A204.1 (cell line): ENCODE measurements around the gene ALG10B.
"Not testable (repeated sequence)": the region's sequence is repeated elsewhere in the genome, so short reads cannot be mapped to it uniquely, and the experiment has no call there.

Experiments used
- FAIRE-seq: peaks from 2 replicates; lab custom pipeline; 2012; peaks lifted over from hg19 to GRCh38; lab: Jason Lieb, UNC

Gene ALG10B, protein sequence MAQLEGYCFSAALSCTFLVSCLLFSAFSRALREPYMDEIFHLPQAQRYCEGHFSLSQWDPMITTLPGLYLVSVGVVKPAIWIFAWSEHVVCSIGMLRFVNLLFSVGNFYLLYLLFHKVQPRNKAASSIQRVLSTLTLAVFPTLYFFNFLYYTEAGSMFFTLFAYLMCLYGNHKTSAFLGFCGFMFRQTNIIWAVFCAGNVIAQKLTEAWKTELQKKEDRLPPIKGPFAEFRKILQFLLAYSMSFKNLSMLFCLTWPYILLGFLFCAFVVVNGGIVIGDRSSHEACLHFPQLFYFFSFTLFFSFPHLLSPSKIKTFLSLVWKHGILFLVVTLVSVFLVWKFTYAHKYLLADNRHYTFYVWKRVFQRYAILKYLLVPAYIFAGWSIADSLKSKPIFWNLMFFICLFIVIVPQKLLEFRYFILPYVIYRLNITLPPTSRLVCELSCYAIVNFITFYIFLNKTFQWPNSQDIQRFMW

DNA sequence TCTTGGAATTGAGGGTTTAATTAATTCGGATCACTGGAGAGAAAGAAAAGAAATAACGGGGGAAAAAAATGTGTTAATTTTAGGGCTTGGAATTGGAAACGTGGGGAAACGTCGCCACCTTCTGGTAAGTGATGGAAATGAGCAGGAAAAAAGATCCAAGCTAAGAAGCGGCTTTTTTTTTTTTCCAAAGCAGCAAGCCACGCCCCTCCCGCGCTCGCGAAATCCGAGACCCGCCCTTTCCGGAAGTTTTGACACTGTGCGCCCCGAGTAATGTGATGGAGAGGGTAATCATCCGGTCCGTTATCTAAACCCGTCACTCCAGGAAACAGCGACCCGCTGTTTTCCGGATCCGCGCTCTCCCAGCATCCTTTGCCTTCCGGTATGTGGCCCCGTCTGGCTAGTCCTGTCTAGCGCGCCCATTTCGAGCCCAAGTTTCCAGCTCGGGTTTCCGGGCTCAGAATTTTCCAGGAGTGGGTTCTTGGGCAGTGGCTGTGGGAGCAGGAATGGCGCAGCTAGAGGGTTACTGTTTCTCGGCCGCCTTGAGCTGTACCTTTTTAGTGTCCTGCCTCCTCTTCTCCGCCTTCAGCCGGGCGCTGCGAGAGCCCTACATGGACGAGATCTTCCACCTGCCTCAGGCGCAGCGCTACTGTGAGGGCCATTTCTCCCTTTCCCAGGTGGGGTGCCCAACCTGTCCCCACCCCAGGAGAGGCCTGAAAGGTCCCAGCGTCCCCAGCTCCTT is at the start of gene ALG10B:
Gene ALG10B (plus strand): TSS at position 384 of the 739 bp plus-strand sequence. CDS start 120 bp downstream, at position 504.
- FAIRE-seq = peak; percentile 98

DNA sequence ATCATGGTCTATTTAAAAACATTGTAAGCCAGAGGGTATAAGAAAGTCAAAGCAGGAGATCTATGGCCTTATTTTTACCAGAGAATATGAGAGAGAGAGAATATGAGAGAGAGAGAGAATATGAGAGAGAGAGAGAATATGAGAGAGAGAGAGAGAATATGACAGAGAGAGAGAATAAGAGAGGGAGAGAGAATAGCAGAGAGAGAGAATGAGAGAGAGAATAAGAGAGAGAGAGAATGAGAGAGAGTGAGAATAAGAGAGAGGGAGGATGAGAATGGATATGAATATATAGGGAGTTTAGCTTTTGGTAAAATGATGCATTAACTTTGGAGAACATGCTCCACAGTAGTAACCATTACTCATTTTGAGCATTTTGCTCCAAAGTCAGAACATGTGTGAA is 48.0 kb upstream of the ALG10B start:
- FAIRE-seq = no peak

DNA sequence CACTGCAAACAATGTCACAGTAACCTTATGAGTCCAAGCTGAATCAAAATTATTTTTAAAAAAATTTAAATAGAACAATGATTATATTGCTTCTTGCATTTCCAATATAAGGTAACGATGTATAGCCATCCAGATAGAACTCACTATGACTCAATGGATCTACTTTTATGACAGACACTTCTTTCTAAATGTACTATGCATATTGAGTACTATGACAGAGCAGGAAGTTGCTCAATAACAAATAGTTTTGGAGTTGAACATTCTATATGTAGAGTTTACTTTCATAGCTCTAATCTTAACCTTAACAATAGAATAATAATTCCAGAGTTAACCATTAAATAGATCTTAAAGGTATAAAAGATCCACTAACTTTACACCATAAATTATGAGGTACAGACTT is 46.7 kb upstream of the ALG10B start:
- peak; percentile 32 for FAIRE-seq

DNA sequence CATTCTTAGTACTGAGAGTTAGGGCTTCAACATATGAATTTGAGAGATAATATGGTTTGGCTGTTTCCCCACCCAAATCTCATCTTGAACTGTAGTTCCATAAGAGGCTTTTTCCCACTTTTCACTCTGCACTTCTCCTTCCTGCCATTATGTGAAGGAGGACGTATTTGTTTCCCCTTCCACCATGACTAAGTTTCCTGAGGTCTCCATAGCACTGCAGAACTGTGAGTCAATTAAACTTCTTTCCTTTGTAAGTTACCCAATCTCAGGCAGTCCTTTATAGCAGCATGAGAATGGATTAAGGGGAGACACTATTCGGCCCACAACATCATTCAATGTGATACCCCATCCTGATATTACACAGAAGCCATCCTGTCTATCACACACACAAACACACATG is 36.8 kb upstream of the ALG10B start:
- FAIRE-seq = no peak

DNA sequence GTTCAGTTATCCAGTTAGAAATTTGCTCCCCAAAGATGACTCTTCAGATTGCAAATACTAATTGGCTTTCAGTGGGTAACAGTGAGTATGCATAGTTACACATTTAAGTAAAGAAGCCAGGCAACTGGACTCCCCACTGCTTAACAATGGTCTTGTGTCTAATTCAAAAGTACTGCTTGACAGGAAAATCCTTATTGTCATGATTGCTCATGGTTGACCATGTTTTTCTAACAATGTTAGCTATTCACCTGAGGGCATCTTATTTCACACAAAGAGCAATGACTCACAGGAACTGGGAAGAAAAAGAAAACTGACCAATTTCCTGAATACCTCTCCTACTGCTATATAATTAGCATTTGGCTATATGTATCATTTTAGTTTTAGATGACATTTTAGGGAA is 33.7 kb upstream of the ALG10B start:
- FAIRE-seq = no peak

DNA sequence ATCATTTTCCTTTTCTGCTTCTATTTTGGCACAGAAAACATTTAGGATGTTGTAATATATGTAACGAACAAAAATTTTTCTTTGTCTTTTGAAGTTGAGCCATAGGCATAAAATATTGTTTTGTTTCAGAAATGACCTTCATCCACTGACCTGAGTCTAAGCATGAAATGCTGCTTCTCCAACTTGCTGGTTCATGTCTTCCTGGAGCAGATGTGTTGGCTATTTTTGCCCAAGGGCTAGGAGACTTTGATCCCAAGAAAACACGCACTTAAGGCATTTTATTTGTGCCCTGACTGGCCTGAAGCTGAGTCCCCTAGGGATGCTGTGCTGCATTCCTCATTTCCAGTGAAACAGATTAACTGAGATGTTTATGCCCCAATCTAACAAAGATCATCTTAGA is 27.2 kb upstream of the ALG10B start:
- FAIRE-seq = no peak

DNA sequence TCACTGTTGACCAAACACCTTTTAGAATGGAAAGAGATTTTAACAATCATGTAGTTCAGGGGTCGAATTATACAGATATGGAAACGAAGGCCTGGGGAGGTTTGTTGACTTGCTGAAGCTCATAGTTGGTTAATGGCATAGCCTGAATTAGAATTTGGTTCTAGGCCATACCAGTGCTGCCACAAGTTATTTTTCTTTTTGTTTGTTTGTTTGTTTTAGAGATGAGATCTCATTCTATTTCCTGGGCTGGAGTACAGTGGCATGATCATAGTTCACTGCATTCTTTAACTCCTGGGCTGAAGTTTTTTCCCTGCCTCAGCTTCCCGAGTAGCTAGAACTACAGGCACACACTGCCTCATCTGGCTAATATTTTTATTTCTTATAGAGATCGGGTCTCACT is 25.4 kb upstream of the ALG10B start:
- no peak for FAIRE-seq

DNA sequence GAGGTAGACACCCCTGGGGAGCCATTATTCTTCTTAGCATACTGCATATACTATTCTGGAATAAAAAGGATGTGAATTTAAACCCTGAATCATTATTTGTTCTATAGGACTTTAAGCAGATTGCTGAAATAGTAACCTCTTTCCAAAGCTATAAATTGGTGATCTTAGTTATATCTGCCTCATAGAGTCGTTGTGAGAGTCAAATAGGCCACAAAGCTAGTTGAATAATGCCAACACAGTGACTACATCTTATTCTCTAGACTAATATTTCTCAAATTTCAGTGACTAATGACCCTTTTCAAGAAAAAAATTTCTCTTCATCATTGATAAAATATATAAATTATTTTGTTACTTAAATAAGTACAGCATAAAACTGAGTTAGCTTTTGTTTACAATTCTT is 13.6 kb upstream of the ALG10B start:
- not testable (repeated sequence) for FAIRE-seq

DNA sequence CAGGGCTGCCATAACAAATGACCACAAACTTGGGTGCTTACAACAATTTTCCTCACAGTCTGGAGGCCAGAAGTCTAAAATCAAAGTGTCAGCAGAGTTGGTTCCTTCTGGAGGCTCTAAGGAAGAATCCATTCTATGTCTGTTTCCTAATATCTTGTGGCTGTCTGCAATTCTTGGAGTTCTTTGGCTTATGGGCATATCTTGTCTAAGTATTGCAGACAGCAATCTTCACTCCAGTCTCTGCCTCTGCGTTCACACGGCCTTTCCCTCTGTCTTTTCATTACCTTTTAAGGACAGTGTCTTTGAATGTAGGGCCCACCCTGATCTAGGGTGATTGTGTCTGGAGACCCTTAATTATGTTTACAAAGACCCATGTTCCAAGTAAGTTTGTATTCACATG is 5.4 kb downstream of the ALG10B start:
- FAIRE-seq = not testable (repeated sequence)

DNA sequence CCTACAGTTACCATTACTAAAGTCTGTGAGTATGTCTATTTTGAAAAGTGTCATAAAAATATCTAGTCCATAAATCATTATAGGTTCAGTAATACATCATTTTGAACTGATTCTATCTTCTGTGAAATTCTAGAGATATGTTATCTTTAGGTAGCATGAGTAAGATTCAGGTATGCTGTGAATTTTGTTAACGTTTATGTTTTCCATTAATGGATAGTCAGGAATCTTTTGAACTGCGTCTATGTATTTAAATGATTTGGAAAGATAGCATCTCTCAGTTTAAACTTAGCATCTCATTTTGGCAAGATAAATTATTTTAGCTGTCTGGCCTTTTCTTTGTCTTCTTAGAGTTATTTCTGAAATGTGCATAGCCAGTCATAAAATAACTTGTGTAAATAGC is 8.3 kb downstream of the ALG10B start:
- no peak for FAIRE-seq

DNA sequence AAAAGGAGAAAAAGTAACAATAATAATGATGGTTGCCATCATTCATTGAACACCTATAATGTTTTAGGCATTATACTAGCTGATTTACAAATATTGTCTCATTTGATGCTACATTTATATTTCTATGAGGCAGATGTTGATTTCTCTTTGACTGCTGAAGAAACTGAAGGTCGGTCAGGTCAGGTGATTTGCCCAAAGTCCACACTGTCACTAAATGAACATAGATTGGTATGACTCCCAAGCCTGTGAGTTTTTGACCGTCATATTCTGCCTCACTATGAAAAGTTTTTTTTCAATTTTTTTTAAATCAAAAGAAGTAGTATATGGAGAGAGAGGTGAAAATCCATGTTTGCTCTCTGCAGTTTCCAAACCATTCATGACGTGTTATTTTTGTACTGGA is 10.8 kb downstream of the ALG10B start:
- no peak for FAIRE-seq

DNA sequence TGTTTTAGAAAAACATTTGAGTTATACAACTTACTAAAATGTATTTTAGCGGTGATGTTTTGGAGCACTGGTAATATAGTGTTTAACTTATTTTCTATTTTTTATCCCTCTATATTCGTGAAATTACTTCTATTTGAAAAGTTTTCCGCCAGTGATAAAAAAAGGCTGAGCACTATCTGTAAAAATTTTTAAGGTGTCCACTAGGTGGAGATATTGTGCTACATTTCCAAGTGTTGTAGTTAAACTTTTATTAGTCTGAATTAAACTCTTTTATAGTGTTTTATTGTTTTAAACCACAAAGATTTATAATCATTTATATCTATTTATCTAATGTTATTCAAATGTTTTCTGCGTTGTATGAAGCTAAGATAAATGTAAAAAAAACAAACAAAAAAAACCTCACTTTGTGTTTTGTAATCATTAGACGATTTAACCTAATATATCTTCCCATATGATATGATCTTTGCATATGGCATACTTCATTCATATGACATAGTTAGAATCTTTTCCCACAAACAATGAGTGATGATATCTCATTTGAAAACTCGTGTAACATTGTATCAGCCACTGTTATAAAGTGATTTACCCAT is 11.8 kb downstream of the ALG10B start:
- peak; percentile 99 for FAIRE-seq

DNA sequence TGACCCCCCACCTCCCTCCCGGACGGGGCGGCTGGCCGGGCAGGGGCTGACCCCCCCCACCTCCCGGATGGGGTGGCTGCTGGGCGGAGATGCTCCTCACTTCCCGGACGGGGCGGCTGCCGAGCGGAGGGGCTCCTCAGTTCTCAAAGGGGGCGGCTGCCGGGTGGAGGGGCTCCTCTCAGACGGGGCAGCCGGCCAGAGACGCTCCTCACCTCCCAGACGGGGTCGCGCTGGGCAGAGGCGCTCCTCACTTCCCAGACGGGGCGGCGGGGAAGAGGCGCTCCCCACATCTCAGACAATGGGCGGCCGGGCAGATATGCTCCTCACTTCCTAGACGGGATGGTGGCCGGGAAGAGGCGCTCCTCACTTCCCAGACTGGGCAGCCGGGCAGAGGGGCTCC is 13.8 kb downstream of the ALG10B start:
- FAIRE-seq = not testable (repeated sequence)

DNA sequence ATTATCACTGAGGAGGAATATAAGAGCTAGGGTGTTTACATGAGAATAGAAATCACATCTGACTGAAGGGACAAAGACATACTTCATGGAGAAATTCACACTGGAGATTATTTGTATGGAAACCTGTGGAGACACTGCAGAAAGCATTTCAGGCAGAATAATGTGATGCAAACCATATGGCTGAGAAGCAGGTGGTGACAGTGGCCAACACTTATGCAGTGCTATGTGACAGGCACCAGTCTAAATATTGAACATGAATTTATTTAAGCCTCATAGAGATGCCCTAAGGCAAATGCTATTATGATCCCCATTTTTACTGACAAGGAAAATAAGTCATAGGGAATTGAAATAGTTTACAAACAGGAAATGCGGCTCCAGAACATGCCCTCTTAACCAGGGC is 16.2 kb downstream of the ALG10B start:
- FAIRE-seq = no peak

DNA sequence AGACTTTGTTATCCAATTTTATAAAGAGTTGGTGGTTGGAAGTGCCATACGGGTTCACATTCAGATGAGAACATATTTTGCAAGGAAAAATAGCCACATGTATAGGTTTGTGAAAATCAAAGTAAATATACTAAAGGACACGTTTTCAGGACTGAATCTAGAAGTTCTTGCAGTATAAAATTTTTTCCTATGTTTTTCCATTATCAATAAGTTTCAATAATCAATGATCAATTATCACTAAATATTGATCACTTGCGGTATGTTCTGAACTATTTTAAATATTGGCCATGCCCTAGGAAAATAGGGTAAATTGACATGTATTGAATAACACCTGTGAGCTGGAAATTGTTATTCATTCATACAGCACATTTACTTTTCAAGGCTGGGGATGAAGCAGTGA is 25.9 kb downstream of the ALG10B start:
- FAIRE-seq = no peak

DNA sequence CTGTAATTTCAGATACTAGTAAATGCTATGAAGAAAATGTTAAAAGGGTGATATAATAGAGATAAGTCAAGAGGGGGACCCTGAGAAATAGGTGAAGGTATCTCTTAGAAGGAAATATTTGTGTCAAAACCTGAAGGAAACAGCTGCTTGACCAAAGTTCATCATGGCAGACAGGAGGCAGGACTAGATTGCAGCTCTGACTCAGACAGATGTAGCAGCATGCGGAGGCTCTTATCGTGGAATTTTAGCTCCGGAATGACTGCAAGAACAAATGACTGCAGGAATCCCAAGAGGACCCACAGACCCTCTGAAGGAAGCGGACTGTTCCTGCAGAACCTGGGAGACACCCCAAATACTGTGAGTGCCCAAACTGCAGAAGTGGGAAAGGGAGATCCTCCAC is 26.7 kb downstream of the ALG10B start:
- not testable (repeated sequence) for FAIRE-seq

DNA sequence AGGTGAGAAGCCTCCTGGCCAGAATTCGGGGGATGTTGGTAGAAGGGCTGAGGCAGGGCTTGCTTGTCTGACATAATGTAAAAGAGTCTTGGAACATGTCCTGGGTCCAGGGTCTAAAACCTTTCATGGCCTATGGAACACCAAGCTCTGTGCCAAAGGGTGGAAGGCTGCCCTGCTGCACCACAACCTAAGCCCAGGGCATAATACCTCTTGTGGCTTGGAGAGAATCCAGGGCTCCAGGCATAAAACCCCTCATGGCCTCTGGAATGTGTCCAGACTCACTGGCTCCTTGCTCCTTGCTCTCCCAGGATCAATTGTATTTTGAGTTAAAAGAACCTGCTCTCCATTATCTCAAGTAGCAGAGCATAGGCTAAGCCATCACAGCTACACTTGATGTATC is 27.3 kb downstream of the ALG10B start:
- not testable (repeated sequence) for FAIRE-seq

DNA sequence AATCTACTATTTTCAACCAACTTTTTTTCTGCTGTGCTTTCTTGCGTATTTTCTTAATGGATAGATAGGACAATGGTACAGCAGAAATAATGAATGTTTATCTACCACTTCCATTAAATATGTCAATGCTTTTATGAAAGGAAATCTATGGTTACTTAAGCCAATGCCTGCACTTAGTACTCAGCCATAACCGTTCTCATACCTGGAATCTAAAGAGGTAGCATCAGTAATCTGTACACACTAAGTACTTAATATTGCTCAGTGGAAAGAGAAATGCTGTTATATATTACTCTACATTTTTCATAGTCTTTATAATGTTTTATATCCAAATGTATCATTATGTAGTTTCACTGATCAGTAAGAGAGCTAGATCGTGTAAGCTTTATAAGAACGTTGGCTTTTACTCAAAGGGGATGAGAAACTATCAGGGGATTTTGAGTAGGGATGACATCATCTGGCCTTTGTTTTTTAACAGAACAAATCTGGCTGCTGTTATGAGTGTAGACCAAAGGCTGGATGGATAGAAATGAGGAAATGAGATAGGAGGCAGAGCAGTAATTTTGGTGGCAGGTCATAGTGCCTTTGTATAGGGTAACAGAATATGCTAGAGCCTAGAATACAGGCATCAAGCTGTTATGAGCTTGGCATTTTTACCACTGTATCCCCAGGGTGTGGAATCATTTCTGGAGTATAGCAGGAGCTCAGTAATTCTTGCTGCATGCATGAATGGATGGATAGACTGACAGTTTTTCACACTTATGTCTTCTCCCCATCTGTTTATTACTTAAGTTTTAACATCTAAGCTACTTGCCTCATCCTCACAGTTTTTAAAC is 34.0 kb downstream of the ALG10B start:
- FAIRE-seq = no peak

DNA sequence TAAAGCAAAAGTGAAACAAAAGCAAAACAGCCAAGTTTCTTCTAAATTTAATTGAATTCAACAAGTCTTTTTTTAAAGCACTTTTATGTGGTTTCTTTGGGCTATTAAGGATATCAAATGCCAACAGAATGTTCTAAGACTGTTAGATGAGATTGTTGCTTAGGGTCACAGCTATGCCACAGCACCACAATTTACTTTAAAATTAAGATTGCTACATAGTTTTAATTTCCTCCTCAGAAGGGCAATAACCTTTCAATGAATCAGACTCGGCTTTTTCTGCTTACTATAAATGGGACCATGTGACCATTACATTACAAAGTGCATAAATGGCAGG is 34.6 kb downstream of the ALG10B start:
- FAIRE-seq = not testable (repeated sequence)

DNA sequence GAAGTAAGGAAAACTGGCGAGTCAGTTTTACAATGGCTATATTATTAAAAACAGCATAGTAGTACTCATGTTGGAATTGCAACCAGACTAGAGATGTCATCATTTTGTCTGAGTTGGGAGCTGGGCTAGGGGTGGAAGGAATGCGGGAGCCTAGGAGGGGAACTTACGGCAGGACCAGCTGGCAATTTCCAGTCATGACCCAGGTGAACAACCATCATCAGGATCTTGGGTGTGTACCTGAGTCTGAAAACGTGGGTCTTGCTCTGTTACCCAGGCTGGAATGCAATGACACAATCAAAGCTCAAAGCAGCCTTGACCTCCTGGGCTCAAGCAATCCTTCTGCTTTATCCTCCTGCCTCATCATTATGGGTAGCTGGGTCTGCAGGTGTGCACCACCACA is 50.9 kb downstream of the ALG10B start:
- FAIRE-seq = no peak

DNA sequence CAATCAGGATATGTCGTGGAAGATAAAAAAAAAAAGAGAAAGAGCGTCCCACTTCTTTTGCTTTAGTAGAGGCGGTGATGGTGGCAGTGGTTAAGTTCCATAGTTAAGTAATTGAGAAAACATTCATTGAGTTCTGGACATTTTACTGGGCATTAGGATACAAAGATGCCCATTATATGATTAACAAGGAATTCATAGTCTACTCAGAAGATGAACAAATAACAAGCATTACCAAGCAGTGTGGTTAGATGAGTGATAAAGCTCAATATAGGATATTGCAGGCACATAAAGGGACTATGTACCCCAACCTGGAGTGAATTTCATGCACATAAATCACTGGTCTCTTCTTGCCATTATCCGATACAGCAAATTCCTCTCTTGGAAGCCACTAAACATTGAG is 53.7 kb downstream of the ALG10B start:
- FAIRE-seq = no peak

DNA sequence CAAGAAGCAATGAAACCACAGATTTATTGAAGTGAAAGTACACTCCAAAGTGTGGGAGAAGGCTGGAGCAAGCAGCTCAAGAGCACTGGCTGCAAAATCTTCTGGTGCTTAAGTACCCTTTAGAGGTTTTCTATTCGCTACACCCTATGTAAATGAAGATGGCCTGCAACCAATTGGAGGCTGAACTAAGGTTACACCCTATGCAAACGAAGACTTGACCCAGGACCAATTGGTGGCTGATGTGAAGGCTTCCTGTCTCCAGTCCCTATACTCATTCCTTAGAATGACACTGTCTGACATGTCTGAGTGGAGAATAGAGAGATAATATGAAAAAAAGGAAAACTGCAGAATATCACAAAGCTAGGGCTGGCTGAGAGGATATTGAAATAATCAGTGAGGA is 57.2 kb downstream of the ALG10B start:
- FAIRE-seq = no peak
